GM12873 (cell line): ENCODE measurements around the gene NUMB.

Experiments
- CTCF ChIP-seq: IDR thresholded peaks from 2 replicates; pipeline ENCODE4 v1.5.1; 2012; ENCODE audit warnings: low read depth, mild to moderate bottlenecking, moderate library complexity, low read length, control low read depth; ENCODE audit not compliant: insufficient read depth; ENCODE audit errors: missing control alignments

The NUMB gene

DNA sequence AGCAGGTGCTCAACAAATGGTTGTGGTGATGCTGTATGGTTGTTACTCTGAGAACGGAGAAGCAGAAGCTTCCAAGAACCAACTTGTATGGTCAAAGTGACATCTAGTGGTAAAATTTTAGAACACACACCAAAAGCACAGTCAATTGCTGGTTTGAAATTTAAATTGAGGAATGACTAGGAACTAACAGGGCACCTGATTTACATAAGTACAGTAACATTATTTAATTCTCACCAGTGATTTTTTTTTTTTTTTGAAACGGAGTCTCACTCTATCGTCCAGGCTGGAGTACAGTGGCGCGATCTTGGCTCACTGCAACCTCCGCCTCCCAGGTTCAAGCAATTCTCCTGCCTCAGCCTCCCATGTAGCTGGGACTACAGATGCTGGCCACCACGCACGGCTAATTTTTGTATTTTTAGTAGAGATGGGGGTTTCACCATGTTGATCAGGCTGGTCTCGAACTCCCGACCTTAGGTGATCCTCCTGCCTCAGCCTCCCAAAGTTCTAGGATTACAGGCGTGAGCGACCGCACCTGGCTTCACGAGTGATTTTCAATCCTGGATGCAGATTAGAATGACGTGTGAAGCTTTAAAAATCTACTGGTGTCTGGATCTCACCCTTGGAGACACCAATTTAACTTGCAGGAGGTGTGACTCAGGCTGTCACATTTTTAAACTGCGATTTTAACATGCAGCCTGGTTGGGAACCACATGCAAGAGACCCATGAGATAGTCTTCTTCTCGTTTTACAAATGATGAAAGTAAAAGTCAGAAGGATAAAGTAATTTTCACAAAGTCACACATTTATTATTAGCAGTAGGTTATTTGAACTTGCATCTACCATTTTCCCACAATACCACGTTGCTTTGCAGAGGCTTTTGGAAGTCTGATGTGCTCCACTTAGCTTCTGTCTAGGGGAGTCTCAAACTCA is 14.1 kb upstream of the NUMB start:
- peak; percentile 69 for TF ChIP-seq CTCF

GRCh38 chr14:73471582-73472184 is 13.3 kb upstream of the NUMB start:
- TF ChIP-seq CTCF: no peak

DNA sequence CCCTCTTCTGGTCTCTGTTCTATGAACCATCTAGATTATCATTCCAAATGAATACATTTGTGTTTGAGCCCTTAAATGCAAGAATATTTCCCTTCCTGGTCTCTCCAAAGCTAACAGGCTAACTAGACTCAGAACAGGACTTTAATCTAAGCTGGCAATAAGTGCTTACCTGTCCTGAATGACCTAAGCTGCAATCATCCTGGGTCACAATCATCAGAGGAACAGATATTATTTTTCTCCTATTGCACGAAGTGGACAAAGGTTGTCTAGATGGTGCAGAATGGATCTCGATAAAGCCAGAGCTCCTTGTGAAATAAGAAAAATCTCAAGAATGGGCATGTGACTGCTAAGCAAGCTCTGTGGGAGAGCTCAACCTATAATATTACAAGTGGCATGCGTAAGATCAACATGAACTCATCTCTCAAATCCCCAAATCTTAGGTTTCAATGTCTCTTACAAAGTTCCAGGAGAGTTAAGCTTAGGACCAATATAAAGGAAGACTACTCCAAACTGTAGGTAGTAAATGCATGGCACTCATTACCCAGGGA is 10.6 kb upstream of the NUMB start:
- no peak for TF ChIP-seq CTCF

GRCh38 chr14:73467800-73468199 is 9.5 kb upstream of the NUMB start:
- no peak for TF ChIP-seq CTCF

- no peak for TF ChIP-seq CTCF
Measured at GRCh38 chr14:73467377-73467776, 9.0 kb upstream of the NUMB start.

DNA sequence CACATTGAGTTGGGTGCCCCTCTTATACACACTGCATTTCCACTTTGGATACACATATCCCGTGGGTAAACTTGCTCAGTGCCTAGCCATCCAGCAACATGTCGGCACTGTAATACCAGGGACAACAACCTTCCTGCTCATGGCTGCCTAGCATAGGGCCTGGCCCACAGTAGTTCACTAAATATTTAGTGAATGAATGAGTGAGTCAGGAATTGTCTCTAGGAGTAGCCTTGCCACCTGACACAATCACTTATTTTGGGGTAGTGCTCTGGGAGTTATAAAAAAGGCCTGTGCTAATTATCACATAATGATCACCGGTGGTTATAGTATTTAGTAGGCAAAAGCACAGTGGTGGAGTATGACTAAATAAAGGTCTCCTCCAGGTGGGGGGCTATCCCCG is 8.5 kb upstream of the NUMB start:
- TF ChIP-seq CTCF: no peak

DNA sequence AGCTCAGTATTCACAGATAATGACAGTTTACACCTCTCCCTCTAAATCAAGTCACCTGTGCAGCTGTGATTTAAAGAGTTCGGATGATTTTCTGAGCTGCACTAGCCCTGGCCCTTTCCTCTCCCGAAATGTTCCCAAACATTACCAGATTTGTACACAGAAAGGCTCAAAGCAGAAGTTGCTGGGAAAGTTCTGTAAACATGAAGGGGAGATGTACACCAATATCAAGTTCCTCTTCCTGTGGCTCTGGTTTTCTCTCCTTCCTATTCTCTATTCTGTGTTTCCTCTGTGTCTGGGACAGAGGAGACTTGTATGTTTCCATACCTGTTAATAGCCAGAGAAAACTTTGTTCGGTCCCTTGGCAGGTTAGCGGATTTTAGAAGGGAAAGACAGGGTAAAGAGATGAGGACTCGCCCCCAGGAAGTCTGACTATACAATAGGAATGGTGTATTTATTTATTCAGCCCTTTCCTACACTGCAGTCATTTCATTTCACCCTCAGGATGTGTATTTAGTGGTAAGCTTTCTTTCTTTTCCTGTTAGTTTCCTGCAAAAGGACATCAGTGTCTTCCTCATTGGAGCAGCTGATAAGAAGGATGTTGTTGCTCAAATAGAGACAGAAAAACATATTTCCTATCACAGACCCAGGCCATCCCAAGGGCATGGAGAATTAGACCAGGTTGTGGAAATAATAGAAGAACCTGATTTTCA is 7.6 kb upstream of the NUMB start:
- TF ChIP-seq CTCF: no peak
